DOHH2 (cell line): Measurements from ENCODE around the gene TMED7.

Source experiments
- EZH2phosphoT487 ChIP-seq: fragments of 200-600 bp; sonication (generic); IDR thresholded peaks from 2 replicates; pipeline ENCODE4 v1.6.1; 2017; ENCODE audit warnings: borderline replicate concordance, mild to moderate bottlenecking, antibody characterized with exemption, low read length, moderate library complexity, mixed read lengths
- TF ChIP-seq, protein P1 (sequence below): fragments of 200-600 bp; sonication (generic); IDR thresholded peaks from one replicate; pipeline ENCODE4 v1.5.1; 2014; ENCODE audit warnings: antibody characterized with exemption, mild to moderate bottlenecking, low read depth, low read length; ENCODE audit not compliant: poor library complexity, severe bottlenecking

DNA sequence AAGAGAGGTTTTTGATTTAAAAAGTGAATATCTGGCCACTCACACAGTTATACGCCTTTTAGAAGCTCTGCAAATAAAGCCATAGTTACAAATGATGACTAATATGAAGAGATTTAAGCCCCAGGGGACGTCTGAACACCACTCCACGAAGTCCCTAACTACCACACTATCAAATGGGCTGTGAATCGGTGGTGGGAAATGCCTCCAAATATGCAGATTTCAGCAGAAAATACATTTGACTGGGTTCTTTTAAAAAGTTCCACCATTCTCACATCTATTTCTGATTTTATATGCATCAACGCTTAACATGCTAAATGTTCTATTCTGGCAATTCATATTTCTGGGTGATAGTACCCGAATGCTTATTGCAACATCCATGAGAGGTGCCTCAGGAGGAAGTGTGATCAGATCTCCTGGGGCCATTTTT, 46.1 kb downstream of the TMED7 start:
- TF ChIP-seq, protein P1, sequence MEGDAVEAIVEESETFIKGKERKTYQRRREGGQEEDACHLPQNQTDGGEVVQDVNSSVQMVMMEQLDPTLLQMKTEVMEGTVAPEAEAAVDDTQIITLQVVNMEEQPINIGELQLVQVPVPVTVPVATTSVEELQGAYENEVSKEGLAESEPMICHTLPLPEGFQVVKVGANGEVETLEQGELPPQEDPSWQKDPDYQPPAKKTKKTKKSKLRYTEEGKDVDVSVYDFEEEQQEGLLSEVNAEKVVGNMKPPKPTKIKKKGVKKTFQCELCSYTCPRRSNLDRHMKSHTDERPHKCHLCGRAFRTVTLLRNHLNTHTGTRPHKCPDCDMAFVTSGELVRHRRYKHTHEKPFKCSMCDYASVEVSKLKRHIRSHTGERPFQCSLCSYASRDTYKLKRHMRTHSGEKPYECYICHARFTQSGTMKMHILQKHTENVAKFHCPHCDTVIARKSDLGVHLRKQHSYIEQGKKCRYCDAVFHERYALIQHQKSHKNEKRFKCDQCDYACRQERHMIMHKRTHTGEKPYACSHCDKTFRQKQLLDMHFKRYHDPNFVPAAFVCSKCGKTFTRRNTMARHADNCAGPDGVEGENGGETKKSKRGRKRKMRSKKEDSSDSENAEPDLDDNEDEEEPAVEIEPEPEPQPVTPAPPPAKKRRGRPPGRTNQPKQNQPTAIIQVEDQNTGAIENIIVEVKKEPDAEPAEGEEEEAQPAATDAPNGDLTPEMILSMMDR = no peak
- no peak for TF ChIP-seq EZH2phosphoT487
